Measurements from ENCODE around the gene SMARCC1.

- TF ChIP-seq CTCF (tag by site-specific recombination; IDR thresholded peaks at IDR 0.05) = no peak
- TF ChIP-seq ZNF701 (tag by site-specific recombination; IDR thresholded peaks at IDR 0.05) = no peak
- TF ChIP-seq REST (tag by site-specific recombination; IDR thresholded peaks at IDR 0.05) = no peak
- TF ChIP-seq BCL11A (tag by site-specific recombination; IDR thresholded peaks at IDR 0.05; ENCODE audit: low read depth) = no peak
- TF ChIP-seq ZNF18 (tag by site-specific recombination; IDR thresholded peaks at IDR 0.05) = no peak
- TF ChIP-seq ZNF223 (tag by site-specific recombination; IDR thresholded peaks at IDR 0.05) = no peak
- TF ChIP-seq ZNF423 (tag by site-specific recombination; IDR thresholded peaks at IDR 0.05) = no peak
- TF ChIP-seq ZNF274 (IDR thresholded peaks at IDR 0.05; ENCODE audit: low read length) = no peak
- no peak for TF ChIP-seq ZNF274 (tag by site-specific recombination; IDR thresholded peaks at IDR 0.05; ENCODE audit: borderline replicate concordance)
Observed at GRCh38 chr3:47685037-47685436, 96.7 kb downstream of the SMARCC1 start.
